MM.1S (cell line): ENCODE measurements around the gene ADAM23.

ENCODE experiments used
- EZH2 ChIP-seq: fragments of 300-600 bp; sonication (generic); optimal IDR thresholded peaks from 2 replicates; pipeline ENCODE3; 2017; ENCODE audit warnings: low read depth, mild to moderate bottlenecking, antibody characterized with exemption, low read length, mixed read lengths
- EZH2phosphoT487 ChIP-seq: fragments of 300-600 bp; sonication (generic); IDR thresholded peaks from 2 replicates; pipeline ENCODE4 v1.6.1; 2018; ENCODE audit warnings: antibody characterized with exemption, low read length
- TF ChIP-seq, protein P1 (sequence below): fragments of 300-600 bp; sonication (generic); IDR thresholded peaks from 2 replicates; pipeline ENCODE4 v1.5.1; 2016; ENCODE audit warnings: antibody characterized with exemption, low read length, mixed read lengths

DNA sequence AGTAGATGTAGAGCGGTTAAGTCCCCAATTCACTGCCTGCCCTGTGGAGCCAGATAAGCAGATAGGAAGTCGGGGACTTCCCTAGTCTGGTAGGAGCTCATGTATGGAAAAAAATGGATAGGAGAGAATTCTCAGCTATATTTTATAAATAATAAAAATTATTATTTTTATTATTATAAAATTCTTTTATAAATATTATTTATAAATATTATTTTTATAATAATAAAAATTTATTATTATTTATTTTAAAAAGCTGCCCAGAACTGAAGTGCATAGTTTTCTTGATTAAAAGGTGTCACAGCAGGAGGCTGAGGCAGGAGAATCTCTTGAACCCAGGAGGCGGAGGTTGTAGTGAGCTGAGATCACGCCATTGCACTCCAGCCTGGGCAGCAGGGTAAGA lies 97.4 kb downstream of the ADAM23 start:
- TF ChIP-seq, protein P1, sequence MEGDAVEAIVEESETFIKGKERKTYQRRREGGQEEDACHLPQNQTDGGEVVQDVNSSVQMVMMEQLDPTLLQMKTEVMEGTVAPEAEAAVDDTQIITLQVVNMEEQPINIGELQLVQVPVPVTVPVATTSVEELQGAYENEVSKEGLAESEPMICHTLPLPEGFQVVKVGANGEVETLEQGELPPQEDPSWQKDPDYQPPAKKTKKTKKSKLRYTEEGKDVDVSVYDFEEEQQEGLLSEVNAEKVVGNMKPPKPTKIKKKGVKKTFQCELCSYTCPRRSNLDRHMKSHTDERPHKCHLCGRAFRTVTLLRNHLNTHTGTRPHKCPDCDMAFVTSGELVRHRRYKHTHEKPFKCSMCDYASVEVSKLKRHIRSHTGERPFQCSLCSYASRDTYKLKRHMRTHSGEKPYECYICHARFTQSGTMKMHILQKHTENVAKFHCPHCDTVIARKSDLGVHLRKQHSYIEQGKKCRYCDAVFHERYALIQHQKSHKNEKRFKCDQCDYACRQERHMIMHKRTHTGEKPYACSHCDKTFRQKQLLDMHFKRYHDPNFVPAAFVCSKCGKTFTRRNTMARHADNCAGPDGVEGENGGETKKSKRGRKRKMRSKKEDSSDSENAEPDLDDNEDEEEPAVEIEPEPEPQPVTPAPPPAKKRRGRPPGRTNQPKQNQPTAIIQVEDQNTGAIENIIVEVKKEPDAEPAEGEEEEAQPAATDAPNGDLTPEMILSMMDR, result no peak
- TF ChIP-seq EZH2 (no peak), EZH2phosphoT487 (no peak)
